DMS153 (cell line): ENCODE results near the gene ZNF138.
"Not testable (repeated sequence)": the region's sequence is repeated elsewhere in the genome, so short reads cannot be mapped to it uniquely, and the experiment has no call there.

ENCODE experiments used
- DNase-seq: peaks from one replicate; lab custom pipeline; 2025; lab: John Stamatoyannopoulos, UW

ZNF138 gene

DNA sequence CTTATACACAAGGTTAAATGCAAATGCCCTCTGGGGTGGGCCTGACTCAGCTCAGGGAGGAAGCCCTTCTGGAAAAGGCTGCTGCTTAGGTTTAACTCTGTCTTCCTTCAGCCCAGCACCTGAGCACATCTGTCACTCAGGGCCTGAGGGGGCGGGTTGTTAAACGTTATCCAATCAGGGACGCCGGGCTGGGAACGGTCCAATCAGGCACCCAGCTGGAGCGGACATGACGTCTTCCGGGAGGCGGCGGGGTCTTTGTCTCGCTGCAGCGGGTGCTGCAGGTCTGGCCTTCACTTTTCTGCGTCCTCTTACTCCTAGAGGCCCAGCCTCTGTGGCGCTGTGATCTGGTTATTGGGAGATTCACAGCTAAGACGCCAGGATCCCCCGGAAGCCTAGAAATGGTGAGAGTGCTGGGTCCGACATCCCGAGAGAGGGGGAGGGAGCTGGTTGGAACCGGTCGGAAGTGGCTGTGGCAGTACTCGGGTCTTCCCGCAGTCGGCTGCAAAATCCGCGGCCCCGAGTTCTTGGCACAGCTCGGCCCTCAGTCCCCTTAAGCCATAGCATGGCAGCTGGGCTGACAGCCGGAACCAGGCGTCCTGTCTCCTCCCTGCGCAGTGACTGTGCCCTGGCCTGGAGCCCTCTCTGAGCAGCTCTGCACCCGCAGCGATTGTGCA, at the start of gene ZNF138:
Gene ZNF138, plus strand, starts transcription at position 258 of the 674 bp plus-strand sequence. Its CDS starts 141 bp downstream, at position 399.
- peak; percentile 92 for DNase-seq

DNA sequence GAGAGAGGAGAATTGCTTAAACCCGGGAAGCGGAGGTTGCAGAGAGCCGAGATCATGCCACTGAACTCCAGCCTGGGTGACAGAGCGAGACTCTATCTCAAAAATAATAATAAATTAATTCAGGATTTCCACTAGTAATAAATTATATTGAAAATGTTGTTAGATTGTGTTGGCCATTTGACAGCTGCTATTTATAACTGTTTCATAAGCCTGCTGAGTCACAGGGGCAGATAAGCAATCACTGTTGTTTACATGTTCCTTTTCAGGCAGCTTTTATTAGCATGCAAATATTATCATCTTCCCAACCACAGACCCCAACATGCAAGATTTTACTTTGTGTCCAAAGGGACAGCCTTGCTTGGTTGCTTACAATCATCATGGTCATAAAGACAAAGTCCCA, 49.5 kb upstream of the ZNF138 start:
- DNase-seq, result no peak

DNA sequence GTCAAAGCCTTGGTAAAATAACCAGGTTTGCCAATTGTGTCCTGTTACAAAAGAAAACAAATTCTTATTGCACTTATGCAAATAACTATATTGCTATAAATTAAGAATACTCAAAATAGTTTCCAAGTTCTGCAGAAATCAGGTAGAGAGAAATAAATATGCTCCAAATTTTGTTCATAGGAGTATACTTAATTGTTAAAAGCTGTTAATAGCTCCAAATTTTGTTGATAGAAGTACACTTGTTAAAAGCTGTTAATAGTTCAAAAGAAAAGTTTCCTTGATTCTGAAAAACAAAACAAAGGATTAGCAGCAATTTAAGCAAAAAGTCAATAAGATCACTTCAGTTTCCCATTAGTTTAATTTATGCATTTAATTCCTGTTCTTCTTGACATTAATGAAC, 46.4 kb upstream of the ZNF138 start:
- DNase-seq, result no peak

DNA sequence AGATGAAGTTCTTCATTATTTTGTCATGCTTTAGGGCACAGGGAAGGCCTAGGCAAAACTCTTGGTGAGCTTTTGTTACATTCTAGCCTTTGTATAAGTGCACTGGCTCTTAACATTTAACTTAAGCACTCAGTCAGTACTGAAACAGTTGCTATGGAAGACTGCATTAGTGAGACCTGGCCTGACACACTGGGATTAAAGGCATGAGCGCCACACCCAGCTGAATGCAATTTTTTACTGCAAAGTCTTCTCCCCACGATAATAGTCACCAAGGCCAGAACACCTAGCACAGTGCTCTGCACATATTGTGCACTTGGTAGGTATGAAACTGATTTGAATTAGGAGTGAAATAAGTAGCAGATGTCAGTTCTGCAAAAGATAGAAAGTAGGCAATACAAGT, 41.2 kb upstream of the ZNF138 start:
- no peak for DNase-seq

DNA sequence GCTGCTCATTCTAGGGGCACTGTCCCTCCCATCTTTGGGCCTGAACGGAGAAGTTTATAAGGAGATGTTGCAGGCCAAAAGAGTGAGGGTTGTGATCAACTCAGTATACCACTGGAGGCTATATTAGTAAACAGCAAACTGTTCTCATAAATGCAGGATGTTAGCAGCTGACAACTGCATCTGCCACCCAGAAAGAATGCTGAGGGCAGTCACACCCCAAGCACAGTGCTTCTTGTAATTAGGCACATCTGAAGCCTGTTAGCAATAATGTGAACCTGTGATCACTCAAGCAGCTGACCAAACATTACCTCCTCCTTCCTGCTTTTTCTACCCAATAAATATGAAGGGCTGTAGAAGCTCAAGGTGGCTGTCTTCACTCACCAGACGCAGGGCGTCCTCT, 38.4 kb upstream of the ZNF138 start:
- DNase-seq, result no peak

DNA sequence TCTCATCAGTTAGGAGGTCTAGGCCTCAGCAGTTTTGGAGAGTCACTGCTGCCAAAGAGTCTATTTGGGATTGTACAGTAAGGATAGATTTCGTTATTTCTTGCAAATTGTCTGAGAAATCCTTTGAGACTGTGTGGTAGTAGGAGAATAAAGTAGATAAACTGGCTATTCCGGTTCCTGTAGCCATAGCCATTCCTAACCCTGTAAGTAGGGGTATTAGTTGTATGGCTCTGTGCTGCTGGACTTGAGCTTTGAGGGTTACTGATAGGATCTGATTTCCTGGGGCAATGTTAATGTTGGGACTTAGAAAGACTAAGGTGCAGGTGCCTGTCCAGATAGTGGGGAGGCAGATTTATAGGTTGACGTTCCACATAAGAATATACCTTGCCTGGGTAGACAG, 36.1 kb upstream of the ZNF138 start:
- DNase-seq, result no peak

DNA sequence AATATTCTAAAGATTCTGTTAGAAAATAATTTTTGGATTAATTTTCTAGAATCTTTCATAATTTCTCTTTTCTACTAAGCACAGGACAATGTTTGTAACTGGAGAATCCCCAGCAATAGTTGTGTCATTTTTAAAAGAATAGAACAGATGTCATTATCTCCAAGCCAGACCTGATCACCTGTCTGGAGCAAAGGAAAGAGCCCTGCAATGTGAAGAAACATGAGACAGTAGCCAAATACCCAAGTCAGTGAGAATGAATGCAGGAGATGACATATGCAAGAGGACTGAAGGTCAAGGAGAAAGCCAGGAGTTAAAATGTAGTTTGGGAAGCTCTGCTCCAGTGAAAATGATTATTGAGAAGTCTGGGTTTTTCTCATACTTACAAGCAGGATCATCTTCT, 25.4 kb upstream of the ZNF138 start:
- DNase-seq, result no peak

DNA sequence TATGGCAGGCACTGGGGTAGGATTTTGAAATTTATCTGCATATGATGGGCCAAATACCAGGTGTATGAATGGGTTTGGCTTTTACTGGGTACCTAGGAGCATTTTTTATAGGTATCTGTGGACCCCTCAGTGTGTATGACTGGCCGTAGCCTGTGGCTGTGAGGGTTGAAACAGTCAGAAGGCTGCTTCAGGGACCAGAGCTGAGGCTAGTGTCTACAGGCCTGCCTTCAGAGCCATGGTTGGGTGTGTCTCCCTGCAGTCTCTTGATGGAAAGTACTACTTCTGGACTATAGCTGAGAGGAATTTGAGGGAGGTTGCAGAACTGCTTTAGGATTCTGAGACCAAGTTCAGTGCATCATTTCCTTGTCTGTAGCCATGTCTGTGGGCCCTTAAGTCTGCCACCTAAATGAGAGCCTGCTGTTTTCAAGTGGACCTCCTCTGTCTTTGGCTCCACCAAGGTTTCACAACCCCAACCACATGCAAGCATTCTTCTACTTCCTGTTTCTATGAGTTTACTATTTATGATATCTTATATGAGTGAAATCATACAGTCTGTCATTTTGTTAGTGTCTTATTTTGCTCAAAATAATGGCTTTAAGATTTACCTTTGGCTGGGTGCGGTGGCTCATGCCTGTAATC, 19.9 kb upstream of the ZNF138 start:
- DNase-seq, result no peak

DNA sequence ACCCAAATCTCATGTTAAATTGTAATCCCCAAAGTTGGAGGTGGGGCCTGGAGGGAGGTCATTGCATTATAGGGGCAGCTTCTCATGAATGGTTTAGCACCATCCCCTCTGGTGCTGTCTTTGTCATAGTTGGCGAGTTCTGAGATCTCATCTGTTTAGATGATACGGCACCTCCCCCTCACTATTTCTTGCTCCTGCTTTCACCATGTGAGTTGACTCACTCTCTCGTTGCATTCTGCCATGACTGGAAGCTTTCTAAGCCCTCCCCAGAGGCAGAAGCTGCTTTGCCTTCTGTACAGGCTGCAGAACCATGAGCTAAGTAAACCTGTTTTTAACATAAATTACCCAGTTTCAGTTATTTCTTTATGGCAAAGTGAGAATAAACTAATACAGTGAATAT, 18.9 kb upstream of the ZNF138 start:
- no peak for DNase-seq

DNA sequence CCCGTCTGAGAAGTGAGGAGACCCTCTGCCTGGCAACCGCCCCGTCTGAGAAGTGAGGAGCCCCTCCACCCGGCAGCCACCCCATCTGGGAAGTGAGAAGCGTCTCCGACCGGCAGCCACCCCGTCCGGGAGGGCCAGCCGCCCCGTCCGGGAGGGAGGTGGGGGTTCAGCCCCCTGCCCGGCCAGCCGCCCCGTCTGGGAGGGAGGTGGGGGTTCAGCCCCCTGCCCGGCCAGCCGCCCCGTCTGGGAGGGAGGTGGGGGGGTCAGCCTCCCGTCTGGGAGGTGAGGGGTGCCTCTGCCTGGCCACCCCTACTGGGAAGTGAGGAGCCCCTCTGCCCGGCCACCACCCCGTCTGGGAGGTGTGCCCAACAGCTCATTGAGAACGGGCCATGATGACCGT, 9.4 kb upstream of the ZNF138 start:
- not testable (repeated sequence) for DNase-seq

DNA sequence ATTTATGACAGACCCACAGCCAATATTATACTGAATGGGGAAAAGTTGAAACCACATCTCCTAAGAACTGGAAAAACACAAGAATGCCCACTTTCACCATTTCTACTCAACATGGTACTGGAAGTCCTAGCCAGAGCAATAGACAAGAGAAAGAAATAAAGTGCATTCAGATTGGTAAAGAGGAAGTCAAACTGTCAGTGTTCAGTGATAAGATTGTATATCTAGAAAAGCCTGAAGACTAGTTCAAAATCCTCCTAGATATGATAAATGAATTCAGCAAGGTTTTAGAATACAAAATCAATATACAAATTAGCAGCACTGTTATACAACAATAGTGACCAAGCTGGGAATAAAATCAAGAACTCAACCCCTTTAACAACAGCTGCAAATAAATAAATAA, 6.9 kb upstream of the ZNF138 start:
- DNase-seq, result no peak

DNA sequence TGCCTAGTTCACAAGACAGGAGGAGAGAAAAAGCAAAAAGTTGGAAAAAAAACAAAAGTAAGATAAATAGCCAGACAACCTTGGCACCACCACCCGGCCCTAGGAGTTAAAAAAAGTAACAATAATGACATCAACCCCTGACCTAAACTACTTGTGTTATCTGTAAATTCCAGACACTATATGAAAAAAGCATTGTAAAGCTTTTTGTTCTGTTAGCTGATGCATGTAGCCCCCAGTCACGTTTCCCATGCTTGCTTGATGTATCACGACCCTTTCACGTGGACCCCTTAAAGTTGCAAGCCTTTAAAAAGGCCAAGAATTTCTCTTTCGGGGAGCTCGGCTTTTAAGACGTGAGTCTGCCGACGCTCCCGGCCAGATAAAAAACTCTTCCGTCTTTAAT, 5.0 kb upstream of the ZNF138 start:
- DNase-seq, result not testable (repeated sequence)

DNA sequence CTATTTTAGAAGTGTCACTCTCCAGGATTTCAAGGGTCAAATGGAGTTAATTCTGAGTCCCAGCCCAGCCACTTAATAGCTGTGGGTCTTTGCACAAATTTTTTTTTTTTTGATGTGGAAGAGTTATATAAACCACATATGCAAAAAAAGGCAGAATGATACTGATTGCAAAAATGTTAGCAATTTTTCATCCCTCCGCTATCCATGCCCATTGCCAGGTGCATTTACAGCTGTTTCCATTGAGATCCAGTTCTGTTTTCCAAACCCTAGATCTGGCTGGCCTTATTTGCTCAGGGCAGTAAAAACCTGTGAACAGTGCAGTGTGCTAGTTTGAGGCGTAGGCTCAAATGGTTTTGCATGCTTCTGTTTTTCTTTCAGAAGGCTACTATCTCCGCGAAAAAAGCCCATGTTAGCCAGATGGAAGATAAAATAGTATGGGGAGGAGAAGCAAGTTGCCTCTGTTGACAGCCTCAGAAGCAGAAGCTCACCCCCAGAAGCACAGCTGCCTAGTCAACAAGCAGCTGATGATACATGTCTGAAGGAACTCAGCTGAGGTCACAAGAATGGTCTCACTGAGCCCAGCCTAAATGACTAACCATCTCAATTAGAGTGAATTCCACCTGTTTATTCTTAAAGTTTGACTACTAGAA, 997 bp upstream of the ZNF138 start:
- no peak for DNase-seq

DNA sequence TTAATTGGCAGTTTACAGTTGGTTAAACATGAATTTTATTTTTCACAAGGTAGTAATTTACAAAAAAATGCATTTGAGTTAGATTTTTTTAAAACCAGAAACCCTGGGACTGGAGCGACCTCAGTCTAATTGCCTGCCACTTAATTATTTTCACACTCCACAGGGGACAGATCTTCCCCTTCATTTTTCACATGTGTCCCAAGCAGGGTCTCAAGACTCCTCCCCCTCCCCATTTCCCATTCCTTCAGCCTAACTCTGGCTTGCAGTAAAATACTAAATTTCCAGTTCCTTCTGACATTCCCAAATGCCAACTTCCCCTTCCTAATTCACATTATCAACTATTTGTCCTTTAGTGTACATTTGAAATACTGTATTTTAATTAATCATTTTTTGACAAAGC, 948 bp downstream of the ZNF138 start:
- DNase-seq, result no peak

DNA sequence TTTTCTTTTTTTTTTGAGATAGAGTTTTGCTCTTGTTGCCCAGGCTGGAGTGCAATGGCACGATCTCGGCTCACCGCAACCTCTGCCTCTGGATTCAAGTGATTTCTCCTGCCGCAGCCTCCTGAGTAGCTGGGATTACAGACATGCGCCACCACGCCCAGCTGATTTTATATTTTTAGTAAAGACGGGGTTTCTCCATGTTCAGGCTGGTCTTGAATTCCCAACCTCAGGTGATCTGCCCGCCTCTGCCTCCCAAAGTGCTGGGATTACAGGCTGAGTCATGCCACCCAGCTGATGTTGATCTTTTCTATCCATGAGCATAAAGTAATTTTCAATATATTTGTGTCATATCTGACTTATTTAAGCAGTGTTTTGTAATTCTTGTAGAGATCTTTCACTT, 4.9 kb downstream of the ZNF138 start:
- DNase-seq, result not testable (repeated sequence)

DNA sequence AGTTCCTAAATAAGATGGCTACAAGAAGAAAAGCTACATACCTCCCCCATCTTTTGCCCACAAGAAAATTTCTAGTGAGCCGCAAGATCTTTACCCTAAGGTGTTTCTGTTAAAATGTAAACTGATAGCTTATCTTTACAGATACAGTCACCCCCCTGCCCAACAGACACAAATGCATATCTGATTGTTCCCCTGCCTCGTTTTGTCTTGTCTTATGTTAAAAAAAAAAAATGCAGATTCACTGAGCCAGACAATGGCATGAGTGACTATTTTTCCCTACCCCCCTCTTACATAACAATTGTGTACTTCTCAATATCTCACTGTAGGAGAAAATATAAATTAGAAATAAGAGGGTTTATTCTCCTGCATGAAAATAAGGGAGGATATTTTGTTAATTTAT, 8.5 kb downstream of the ZNF138 start:
- no peak for DNase-seq

DNA sequence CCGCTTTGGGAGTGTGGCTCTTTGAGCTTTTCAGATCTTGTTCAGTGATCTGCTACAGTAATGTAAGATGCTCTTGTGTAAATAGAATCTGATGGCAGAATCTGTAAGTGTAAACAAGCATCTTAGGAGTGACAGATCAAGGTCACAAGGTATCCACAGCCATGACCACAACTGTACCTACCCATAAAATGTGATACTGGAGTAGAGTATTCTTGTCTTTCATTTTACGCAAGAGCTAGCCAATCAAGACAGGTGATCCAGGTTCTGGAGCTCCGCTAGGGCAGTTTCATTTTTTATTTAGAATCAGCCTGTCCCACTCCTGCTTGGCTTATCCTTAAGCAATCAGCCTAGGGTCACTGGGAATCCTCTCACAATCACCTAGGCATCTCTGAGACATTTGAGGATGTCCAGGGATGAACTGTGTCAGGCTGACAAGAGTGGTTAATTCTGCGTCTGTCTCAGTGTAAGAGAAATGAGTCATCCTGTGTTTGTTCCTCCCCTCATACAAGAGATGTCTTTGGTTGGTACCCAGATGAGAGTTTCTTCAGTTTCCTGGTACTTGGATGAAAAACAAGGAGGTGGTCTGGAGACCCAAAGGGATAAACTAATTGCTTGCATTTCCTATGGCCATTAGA, 13.6 kb downstream of the ZNF138 start:
- no peak for DNase-seq

DNA sequence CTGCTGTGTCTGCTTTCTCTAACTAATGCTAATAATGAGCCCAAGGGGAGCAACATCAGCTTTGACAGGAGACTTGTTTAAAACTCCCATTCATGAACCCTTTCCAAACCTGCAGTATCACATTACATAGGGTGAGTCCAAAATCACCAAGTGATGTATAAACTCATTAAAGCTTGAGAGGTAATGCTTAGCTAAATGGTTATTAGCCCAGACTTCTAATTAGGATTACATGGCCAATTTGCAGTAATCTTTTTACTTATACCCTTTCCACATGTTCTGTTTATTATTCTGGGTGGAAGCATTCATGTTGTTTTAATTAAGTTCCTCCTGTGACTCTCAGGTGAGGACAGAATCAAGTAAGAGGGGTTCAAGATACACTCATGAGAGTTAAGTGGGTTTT, 17.5 kb downstream of the ZNF138 start:
- no peak for DNase-seq

DNA sequence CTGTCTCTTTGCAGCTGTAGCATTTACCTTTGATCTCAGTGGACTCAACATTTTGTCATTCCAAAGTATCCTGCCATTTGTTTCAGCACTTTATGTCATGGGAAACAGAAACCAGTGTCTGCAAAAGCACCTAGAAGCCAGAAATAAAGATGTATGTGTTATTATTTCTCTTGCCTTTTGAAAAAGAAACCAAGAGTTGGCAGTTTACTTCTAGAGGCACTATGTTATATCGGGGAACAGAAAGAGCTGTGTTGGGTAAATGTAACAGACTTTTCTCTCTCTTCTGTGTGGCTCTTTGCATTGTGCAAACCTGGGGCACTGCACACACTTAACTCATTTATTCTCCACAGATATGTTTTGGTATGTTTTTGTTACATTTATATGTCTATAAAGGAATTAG, 36.7 kb downstream of the ZNF138 start:
- DNase-seq, result no peak

DNA sequence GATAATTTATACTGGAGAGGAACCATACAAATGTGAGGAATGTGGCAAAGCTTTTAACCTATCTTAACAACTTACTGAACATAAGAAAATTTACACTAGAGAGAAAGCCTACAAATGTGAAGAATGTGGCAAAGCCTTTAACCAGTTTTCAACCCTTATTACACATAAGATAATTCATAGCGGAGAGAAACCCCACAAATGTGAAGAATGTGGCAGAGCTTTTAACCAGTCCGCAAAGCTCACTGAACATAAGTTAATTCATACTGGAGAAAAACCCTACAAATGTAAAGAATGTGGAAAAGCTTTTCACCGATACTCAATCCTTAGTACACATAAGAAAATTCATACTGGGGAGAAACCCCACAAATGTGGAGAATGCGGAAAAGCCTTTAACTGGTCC, 37.9 kb downstream of the ZNF138 start:
- DNase-seq, result no peak

DNA sequence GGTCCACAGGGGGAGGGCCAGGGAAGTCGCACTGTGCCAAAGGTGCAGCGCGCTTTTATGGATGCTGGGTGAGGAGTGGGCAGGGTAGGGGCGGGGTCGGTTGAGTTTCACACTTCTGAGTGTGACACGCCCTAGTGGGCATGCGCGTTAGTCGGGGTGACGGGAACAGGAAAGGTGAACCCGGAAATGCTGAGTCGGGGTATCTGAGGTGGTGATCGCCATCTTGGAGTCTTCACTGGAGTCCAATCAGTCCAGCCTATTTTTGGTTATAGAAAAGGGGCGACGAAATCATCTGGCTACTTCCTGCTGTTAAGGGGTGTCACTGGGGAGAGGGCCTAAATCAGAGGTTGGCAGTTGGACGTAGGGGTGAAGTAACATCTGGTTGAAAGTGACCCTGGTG, 40.8 kb downstream of the ZNF138 start:
- DNase-seq, result no peak

DNA sequence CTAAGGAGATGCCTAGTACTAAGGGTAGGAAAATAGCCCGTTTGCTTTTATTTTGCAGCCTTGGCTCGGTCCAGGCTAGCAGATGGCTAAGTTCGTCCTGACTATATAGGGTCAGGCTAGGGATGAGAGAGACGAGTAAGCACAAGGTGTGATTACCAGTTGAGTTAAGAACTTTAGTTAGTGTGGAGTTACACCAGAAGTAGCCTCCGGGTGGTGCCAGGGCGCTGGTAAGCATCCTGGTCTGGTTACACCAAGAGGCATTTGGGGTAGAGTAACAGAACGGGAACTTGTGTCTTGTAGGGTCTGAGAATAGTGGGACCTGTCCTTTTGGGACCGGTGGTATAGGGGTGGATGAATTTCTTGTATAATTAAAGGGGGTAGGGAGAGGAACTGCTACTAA, 41.6 kb downstream of the ZNF138 start:
- DNase-seq, result not testable (repeated sequence)

DNA sequence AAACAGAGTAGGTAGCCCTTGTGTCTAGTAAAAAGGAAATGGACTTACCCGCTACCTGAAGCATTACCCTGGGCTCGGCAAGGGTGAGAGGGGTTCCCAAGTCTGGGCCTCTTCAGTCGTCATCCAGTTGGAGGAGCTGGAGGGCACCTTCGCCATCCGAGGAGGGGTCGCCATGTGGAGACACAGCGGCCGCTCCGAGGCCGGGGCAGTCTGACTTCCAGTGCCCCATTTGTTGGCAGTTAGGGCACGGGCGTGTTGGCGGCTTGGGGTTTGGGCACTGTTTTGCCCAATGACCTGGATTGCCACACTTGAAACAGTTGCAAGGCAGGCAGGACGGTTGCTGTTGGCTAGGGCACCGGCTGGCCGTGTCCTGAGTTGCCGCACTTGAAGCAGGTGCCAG, 43.8 kb downstream of the ZNF138 start:
- DNase-seq, result not testable (repeated sequence)
